H1 (cell line): ENCODE measurements around the gene CCDC71. TPM values are rescaled to one million over a fixed set of nuclear protein-coding genes. Genes with fewer than 3 reads are reported as not detected.

Experiments
- CTCF ChIA-PET: fragments of 300-600 bp; sonication (Branson Sonifier 250); formaldehyde crosslinking; loops from one replicate; lab custom pipeline; 2021; ENCODE audit not compliant: partially characterized antibody; lab: Charles Lee
- POLR2A ChIA-PET: fragments of 300-600 bp; sonication (Branson Sonifier 250); formaldehyde crosslinking; loops from one replicate; lab custom pipeline; 2021; ENCODE audit warnings: inconsistent platforms; ENCODE audit not compliant: partially characterized antibody; lab: Charles Lee
- DNase-seq, 2 experiments: peaks; one replicate each; pipeline versions ENCODE4 v3.0.0 to v3.0.0-alpha.2; 2010 to 2022; ENCODE audit warnings: low spot score in 2 of 2, low read depth in 1 of 2, mixed read lengths in 1 of 2
- FAIRE-seq: peaks from 2 replicates; lab custom pipeline; 2011; peaks lifted over from hg19 to GRCh38; lab: Jason Lieb, UNC
- H2AFZ ChIP-seq: 2 replicates; pipeline ENCODE4 v1.8.1; 2012; ENCODE audit warnings: low read length, inconsistent platforms
- H2AK5ac ChIP-seq: 2 replicates; pipeline ENCODE4 v1.6.1; 2013; ENCODE audit warnings: low read depth, low read length
- H2BK120ac ChIP-seq: replicated peaks from 2 replicates; pipeline ENCODE3; 2013; ENCODE audit warnings: low read depth, low read length, inconsistent platforms
- H2BK12ac ChIP-seq: 2 replicates; pipeline ENCODE4 v1.6.1; 2013; ENCODE audit warnings: low read depth, low read length
- H2BK15ac ChIP-seq: 2 replicates; pipeline ENCODE4 v1.6.1; 2013; ENCODE audit warnings: low read length
- H2BK20ac ChIP-seq: 2 replicates; pipeline ENCODE4 v1.6.1; 2013; ENCODE audit warnings: low read length
- H2BK5ac ChIP-seq: 2 replicates; pipeline ENCODE4 v1.6.1; 2013; ENCODE audit warnings: low read depth, low read length
- H3K14ac ChIP-seq: 2 replicates; pipeline ENCODE4 v1.6.1; 2013; ENCODE audit warnings: inconsistent platforms; ENCODE audit not compliant: insufficient read length
- H3K18ac ChIP-seq: 2 replicates; pipeline ENCODE4 v1.6.1; 2013; ENCODE audit warnings: low read length; ENCODE audit errors: extremely low read depth
- H3K23ac ChIP-seq: 2 replicates; pipeline ENCODE4 v1.6.1; 2013; ENCODE audit warnings: inconsistent platforms; ENCODE audit not compliant: insufficient read length
- H3K23me2 ChIP-seq: 2 replicates; pipeline ENCODE4 v1.6.1; 2013; ENCODE audit warnings: low read depth, low read length
- H3K27ac ChIP-seq: 2 replicates; pipeline ENCODE4 v1.6.1; 2011; ENCODE audit warnings: low read depth, low read length, inconsistent platforms
- H3K27me3 ChIP-seq, 4 experiments: replicated peaks in 1 of 4; 1 replicate in 1 of 4; 2 replicates in 3 of 4; pipeline versions ENCODE4 v1.6.1 to v1.8.1; 2011 to 2013; ENCODE audit warnings: low read length in 3 of 4, mild to moderate bottlenecking in 3 of 4, inconsistent platforms in 2 of 4, mixed read lengths in 2 of 4, moderate library complexity in 1 of 4; ENCODE audit not compliant: control insufficient read depth in 3 of 4, insufficient read depth in 3 of 4; ENCODE audit errors: extremely low read depth in 1 of 4
- H3K36me3 ChIP-seq, 4 experiments: 2 replicates each; pipeline versions ENCODE4 v1.6.1 to v1.8.1; 2011 to 2013; ENCODE audit warnings: mild to moderate bottlenecking in 4 of 4, low read length in 3 of 4, moderate library complexity in 2 of 4, control low read depth in 1 of 4, inconsistent platforms in 1 of 4; ENCODE audit not compliant: insufficient read depth in 4 of 4, control insufficient read depth in 2 of 4
- H3K4ac ChIP-seq: replicated peaks from 2 replicates; pipeline ENCODE3; 2013; ENCODE audit warnings: low read length, low read depth, mixed read lengths, inconsistent platforms; ENCODE audit not compliant: insufficient read length
- H3K4me1 ChIP-seq, 4 experiments: replicated peaks in 1 of 4; 1 replicate in 1 of 4; 2 replicates in 3 of 4; pipeline versions ENCODE4 v1.6.1 to v1.8.1; 2011 to 2013; ENCODE audit warnings: low read length in 3 of 4, inconsistent platforms in 2 of 4, mixed read lengths in 1 of 4; ENCODE audit not compliant: insufficient read depth in 4 of 4, control insufficient read depth in 3 of 4
- H3K4me2 ChIP-seq, 2 experiments: 2 replicates each; pipeline versions ENCODE4 v1.6.1 to v1.8.1; 2011 to 2013; ENCODE audit warnings: low read depth in 2 of 2, low read length in 2 of 2, control low read depth in 1 of 2, inconsistent platforms in 1 of 2, mild to moderate bottlenecking in 1 of 2; ENCODE audit not compliant: insufficient read depth in 1 of 2
- H3K4me3 ChIP-seq, 4 experiments: fragments of 200-600, 300-600 bp in 1 of 4; sonication (generic), shearing (Covaris generic), sonication (Bioruptor Twin) in 1 of 4; 2 replicates each; pipeline versions ENCODE4 v1.5.1 to v1.8.1; 2011 to 2016; ENCODE audit warnings: low read length in 4 of 4, low read depth in 3 of 4, control low read depth in 2 of 4, inconsistent platforms in 2 of 4, mild to moderate bottlenecking in 2 of 4, mixed read lengths in 1 of 4, moderate library complexity in 1 of 4; ENCODE audit not compliant: insufficient read depth in 2 of 4; ENCODE audit errors: extremely low read depth in 1 of 4
- H3K56ac ChIP-seq: replicated peaks from 2 replicates; pipeline ENCODE3; 2013; ENCODE audit warnings: low read depth, mild to moderate bottlenecking, mixed read lengths, low read length, inconsistent platforms; ENCODE audit not compliant: insufficient read length
- H3K79me1 ChIP-seq: 2 replicates; pipeline ENCODE4 v1.6.1; 2013; ENCODE audit warnings: low read depth, low read length, control low read depth
- H3K79me2 ChIP-seq, 2 experiments: 2 replicates each; pipeline versions ENCODE4 v1.6.1 to v1.8.1; 2012 to 2013; ENCODE audit warnings: low read length in 2 of 2, mild to moderate bottlenecking in 2 of 2, inconsistent platforms in 1 of 2; ENCODE audit not compliant: insufficient read depth in 2 of 2, control insufficient read depth in 1 of 2
- H3K9ac ChIP-seq, 4 experiments: replicated peaks in 1 of 4; 1 replicate in 1 of 4; 2 replicates in 3 of 4; pipeline versions ENCODE4 v1.6.1 to v1.8.1; 2011 to 2013; ENCODE audit warnings: low read depth in 3 of 4, low read length in 3 of 4, control low read depth in 2 of 4, mild to moderate bottlenecking in 2 of 4, moderate library complexity in 2 of 4, inconsistent platforms in 1 of 4; ENCODE audit errors: extremely low read depth in 1 of 4
- H3K9me3 ChIP-seq, 2 experiments: 2 replicates each; pipeline versions ENCODE4 v1.6.1 to v1.8.1; 2012 to 2013; ENCODE audit warnings: mild to moderate bottlenecking in 2 of 2, moderate library complexity in 2 of 2, control low read depth in 1 of 2, inconsistent platforms in 1 of 2, low read depth in 1 of 2, low read length in 1 of 2, mixed read lengths in 1 of 2; ENCODE audit not compliant: insufficient read depth in 2 of 2
- H4K20me1 ChIP-seq, 2 experiments: replicated peaks in 1 of 2; 2 replicates each; pipeline versions ENCODE3 to v1.8.1; 2011 to 2013; ENCODE audit warnings: inconsistent platforms in 2 of 2, low read length in 2 of 2, mild to moderate bottlenecking in 1 of 2; ENCODE audit not compliant: insufficient read depth in 2 of 2, control insufficient read depth in 1 of 2
- H4K5ac ChIP-seq: 2 replicates; pipeline ENCODE4 v1.6.1; 2013; ENCODE audit warnings: low read length, low read depth, mixed read lengths, inconsistent platforms; ENCODE audit not compliant: insufficient read length
- H4K8ac ChIP-seq: 2 replicates; pipeline ENCODE4 v1.8.0; 2013; ENCODE audit warnings: mild to moderate bottlenecking, moderate library complexity, low read length, inconsistent platforms; ENCODE audit not compliant: insufficient read depth; ENCODE audit errors: extremely low read depth
- H4K91ac ChIP-seq: replicated peaks from 2 replicates; pipeline ENCODE3; 2013; ENCODE audit warnings: low read length, mixed read lengths, inconsistent platforms; ENCODE audit not compliant: insufficient read length
- GTF2F1 ChIP-seq: IDR thresholded peaks from 2 replicates; pipeline ENCODE4 v1.6.1; 2012; ENCODE audit warnings: low read depth, low read length, improper control_type of control experiment, borderline replicate concordance
- KDM4A ChIP-seq: IDR thresholded peaks from one replicate; pipeline ENCODE4 v1.7.1; 2012; ENCODE audit warnings: low read depth, mild to moderate bottlenecking, moderate library complexity, low read length, inconsistent platforms; ENCODE audit not compliant: severe bottlenecking
- SP1 ChIP-seq: IDR thresholded peaks from 2 replicates; pipeline ENCODE4 v1.6.1; 2011; ENCODE audit warnings: low read depth, low read length
- WGBS, 2 experiments: shearing (Covaris generic) in 1 of 2; methylation state at CpG; one replicate each; pipeline versions ENCODE4 v1.1.6 to v1.1.7; 2013 to 2015; ENCODE audit warnings: low lambda C conversion rate in 2 of 2, mixed read lengths in 2 of 2, inconsistent platforms in 1 of 2, low coverage in 1 of 2, missing lambda C conversion rate in 1 of 2; ENCODE audit not compliant: insufficient replicate concordance in 2 of 2, insufficient coverage in 1 of 2, insufficient read length in 1 of 2; ENCODE audit errors: extremely low coverage in 1 of 2, missing lambda C conversion rate in 1 of 2; 5-methylcytosine and 5-hydroxymethylcytosine counted together
- polyA plus RNA-seq, 7 experiments: library from polyadenylated mRNA; depleted of rRNA in 3 of 7; stranded (reverse) in 5 of 7; unstranded in 2 of 7; fragments of >200 nt in 5 of 7; fragments of 200-250 nt in 2 of 7; gene quantifications; 1 replicate in 5 of 7; 2 replicates in 1 of 7; 4 replicates in 1 of 7; pipeline versions ENCODE4 v1.2.1 to v1.2.3, GENCODE V29; 2011 to 2013; ENCODE audit warnings: missing spikeins in 2 of 7, mixed read lengths in 2 of 7
- total RNA-seq: library from RNA; stranded (reverse); fragmentation: NEBNext Ultra II Directional; extraction: Animal tissue kit (Norgen Biotek cat#: 25700); gene quantifications from 2 replicates; pipeline ENCODE4 v1.2.1, GENCODE V29; 2021

CCDC71 gene
- total and polyA plus RNA-seq, 2 of the 8 experiments (the other 6 are each of a cell fraction or from before 2014, with no cell fraction given): 26.7 to 57.4 TPM

- Histone ChIP-seq H3K27me3 (no peaks in the 10 kb centered on the region; a peak in 2 of 7 replicates), H2BK20ac (no peak overlapping the region), H3K79me1 (0 out of 2 replicates have a peak, but pooled peaks cover 4% of the 10 kb centered on the region), H4K8ac (peak overlapping the region; percentile 87; the same call in 1 of the 2 replicates), H3K9ac (peak overlapping the region in 3 of 4 experiments; percentile 31 to 62 (median 46); a peak in 5 of 7 replicates), H3K4ac (peak overlapping the region; percentile 60), H3K9me3 (no peaks in the 10 kb centered on the region), H3K36me3 (0 out of 8 replicates have a peak, but pooled peaks cover 0 to 2% (median 0%) of the 10 kb centered on the region in 4 experiments), H2AFZ (peak overlapping the region; percentile 95), H3K14ac (peak overlapping the region; percentile 70), H2BK12ac (peak overlapping the region; percentile 41; the same call in 1 of the 2 replicates), H2AK5ac (no peak overlapping the region), H3K4me2 (peak overlapping the region; percentile 76 to 90), H3K56ac (peak overlapping the region; percentile 87), H2BK5ac (peak overlapping the region; percentile 69; the same call in 1 of the 2 replicates), H3K27ac (peak overlapping the region; percentile 43; the same call in 1 of the 2 replicates), H3K79me2 (no peaks in the 10 kb centered on the region), H3K4me3 (peak overlapping the region; percentile 62 to 92 (median 81)), H4K91ac (peak overlapping the region; percentile 79), H3K23me2 (peaks cover 12% of the 10 kb centered on the region), H3K23ac (no peak overlapping the region), H2BK120ac (peak overlapping the region; percentile 93), H3K18ac (peak overlapping the region; percentile 75), H4K20me1 (peaks cover 0 to 4% of the 10 kb centered on the region in 2 experiments), H4K5ac (peak overlapping the region; percentile 90), H3K4me1 (peaks cover 0 to 8% (median 7%) of the 10 kb centered on the region in 4 experiments; a peak in 6 of 7 replicates), H2BK15ac (peak overlapping the region; percentile 25; the same call in 1 of the 2 replicates)
- WGBS, 2 experiments: 1% methylated on average over 19 of the region's 30 CpGs; no CpG with 5 or more reads in 1 of the 2 experiments
- ChIA-PET POLR2A (interaction anchor here (0.6 to 2.4 kb wide), 18 partner anchors 9 to 781 kb away, joined by 3 to 14 read pairs (median 3); partner anchors contain the start of genes DAG1, NDUFAF3, QARS1 and QRICH1), CTCF (interaction anchor here (0.5 to 5.5 kb wide), 15 partner anchors 12 to 311 kb away, joined by 3 to 43 read pairs (median 3); partner anchors contain the start of gene USP19)
- FAIRE-seq (no peak), DNase-seq (peak in 1 of 2 experiments; percentile 85)
- TF ChIP-seq KDM4A (peak; percentile 67), GTF2F1 (no peak), SP1 (peak; percentile 94)
Observed at GRCh38 chr3:49133226-49133951, 32.7 kb downstream of the CCDC71 start.
